Body of pancreas (tissue), 4 donors: Measurements from ENCODE around the gene NKD1.

Experiments used
- CTCF ChIP-seq, 7 experiments: fragments of 450-650 bp in 4 of 7; fragments of 200-600 bp in 3 of 7; sonication (generic) in 3 of 7; IDR thresholded peaks; one replicate each; pipeline ENCODE4 v1.5.1; 2016 to 2019; ENCODE audit warnings: antibody characterized with exemption in 7 of 7
- POLR2A ChIP-seq, 3 donors: fragments of 450-650 bp; IDR thresholded peaks; one replicate each; pipeline ENCODE4 v1.6.1; 2016; ENCODE audit warnings: antibody characterized with exemption in 3 of 3, mild to moderate bottlenecking in 2 of 3

DNA sequence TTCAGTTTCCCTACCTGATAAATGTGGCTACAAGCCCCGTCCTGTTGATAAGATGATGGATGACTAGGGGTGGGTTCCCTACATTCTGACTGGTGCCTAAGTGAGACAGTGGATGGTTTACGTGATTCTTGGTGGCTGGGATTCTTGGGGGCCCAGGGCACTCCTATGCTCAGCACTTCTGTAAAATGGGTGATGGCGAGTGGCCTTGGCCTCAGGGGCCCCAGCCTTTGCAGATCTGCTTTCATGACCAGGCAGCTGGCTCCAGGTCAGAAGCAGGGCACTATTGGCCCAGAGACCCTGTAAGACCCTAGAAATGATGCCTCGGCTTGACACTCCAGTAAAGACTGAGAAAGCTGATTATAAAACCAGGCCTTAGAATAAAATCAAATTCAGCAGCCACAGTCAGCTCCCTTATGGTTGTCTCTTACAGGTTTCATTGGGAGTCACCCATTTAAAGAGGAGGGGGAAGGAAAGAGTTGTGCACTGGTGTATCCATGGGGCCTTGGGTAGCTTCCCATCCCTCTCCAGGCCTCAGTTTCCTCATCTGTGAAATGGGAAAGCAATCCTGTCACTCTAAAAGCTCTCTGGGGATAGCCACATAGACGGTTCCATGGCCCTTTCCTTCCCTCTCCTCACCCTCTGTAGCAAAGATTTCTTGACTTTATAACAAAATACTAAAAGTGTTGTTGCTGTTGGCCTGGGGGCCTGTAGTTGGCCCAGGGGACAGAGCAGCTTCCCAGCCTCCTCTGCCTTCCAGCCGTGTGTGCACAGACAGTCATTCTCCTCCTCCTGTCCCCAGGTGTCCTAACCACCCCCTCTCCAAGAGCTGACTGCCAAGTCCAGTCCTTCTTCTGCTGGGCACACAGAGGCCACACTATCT is 131.7 kb downstream of the NKD1 start:
- TF ChIP-seq CTCF (IDR thresholded peaks at IDR 0.05) (no peak), POLR2A (IDR thresholded peaks at IDR 0.05) (no peak)
